Measurements from ENCODE around the gene TP53I3.

Gene TP53I3

DNA sequence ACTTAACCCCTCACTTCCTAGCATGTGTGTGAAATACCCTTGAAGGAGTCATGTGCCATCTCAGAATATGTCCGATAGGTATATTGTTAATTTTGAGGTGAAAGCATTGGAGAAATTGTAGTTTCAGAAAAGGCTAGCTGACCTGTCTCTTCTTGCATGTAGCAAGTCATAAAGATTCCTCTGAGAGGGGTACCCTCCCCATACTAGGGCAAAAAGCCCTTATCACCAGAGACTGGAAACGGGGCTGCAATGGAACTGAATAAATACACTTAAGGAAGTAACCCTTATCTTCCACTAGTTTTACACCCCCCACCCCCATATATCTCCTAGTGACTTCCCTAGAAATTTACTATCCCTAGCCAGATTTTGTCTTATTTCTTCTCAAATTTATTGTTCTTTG lies 6.8 kb downstream of the TP53I3 start:
- Histone ChIP-seq H3K27me3 (ENCODE audit: control insufficient read depth in 1 of 2, insufficient read depth in 2 of 2, low read length in 2 of 2) (no peaks in the 10 kb centered on the region), H3K4me1 (ENCODE audit: control insufficient read depth, insufficient read depth, low read length) (peaks cover 12% of the 10 kb centered on the region), H3K4me3 (ENCODE audit: low read length in 2 of 2) (peak overlapping the region; percentile 99 to 100), H3K9ac (ENCODE audit: low read length in 2 of 2) (peak overlapping the region; percentile 73 to 98), H3K36me3 (ENCODE audit: control insufficient read depth in 2 of 2, insufficient read depth in 2 of 2, low read length in 2 of 2) (peaks cover 12 to 19% of the 10 kb centered on the region in 2 donors), H3K27ac (ENCODE audit: low read length) (peak overlapping the region; percentile 92), H3K9me3 (ENCODE audit: control insufficient read depth in 2 of 2, low read length in 2 of 2) (no peaks in the 10 kb centered on the region)

DNA sequence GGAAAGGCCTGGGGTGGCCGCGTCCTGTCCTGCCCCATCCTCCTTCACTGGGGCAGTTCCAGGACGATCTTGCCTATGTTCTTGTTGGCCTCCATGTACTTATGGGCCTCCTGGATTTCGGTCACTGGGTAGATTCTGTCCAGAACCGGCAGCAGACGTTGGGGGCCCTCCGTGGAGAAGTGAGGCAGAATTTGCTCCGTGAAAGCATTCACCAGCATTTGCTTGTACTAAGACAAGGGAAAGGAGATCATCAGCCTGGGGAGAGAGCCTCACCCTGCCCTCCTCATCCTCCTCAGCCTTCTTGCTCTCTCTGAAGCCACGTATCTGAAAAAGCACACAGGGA lies 7.1 kb downstream of the TP53I3 start:
- Histone ChIP-seq H3K36me3 (ENCODE audit: control insufficient read depth in 2 of 2, insufficient read depth in 2 of 2, low read length in 2 of 2) (peaks cover 13 to 19% of the 10 kb centered on the region in 2 donors), H3K9me3 (ENCODE audit: control insufficient read depth in 2 of 2, low read length in 2 of 2) (no peaks in the 10 kb centered on the region), H3K4me3 (ENCODE audit: low read length in 2 of 2) (peak overlapping the region; percentile 99 to 100), H3K27me3 (ENCODE audit: control insufficient read depth in 1 of 2, insufficient read depth in 2 of 2, low read length in 2 of 2) (no peaks in the 10 kb centered on the region), H3K27ac (ENCODE audit: low read length) (peak overlapping the region; percentile 92), H3K4me1 (ENCODE audit: control insufficient read depth, insufficient read depth, low read length) (peaks cover 12% of the 10 kb centered on the region), H3K9ac (ENCODE audit: low read length in 2 of 2) (peak overlapping the region; percentile 73 to 98)

- Histone ChIP-seq H3K27ac (ENCODE audit: low read length) (peak overlapping the region; percentile 92), H3K9ac (ENCODE audit: low read length in 2 of 2) (peak overlapping the region; percentile 73 to 98), H3K4me1 (ENCODE audit: control insufficient read depth, insufficient read depth, low read length) (peaks cover 12% of the 10 kb centered on the region), H3K4me3 (ENCODE audit: low read length in 2 of 2) (peak overlapping the region; percentile 99 to 100), H3K9me3 (ENCODE audit: control insufficient read depth in 2 of 2, low read length in 2 of 2) (no peaks in the 10 kb centered on the region), H3K27me3 (ENCODE audit: control insufficient read depth in 1 of 2, insufficient read depth in 2 of 2, low read length in 2 of 2) (no peaks in the 10 kb centered on the region), H3K36me3 (ENCODE audit: control insufficient read depth in 2 of 2, insufficient read depth in 2 of 2, low read length in 2 of 2) (peaks cover 13 to 14% of the 10 kb centered on the region in 2 donors)
Observed at GRCh38 chr2:24076849-24077534, 7.6 kb downstream of the TP53I3 start.

- Histone ChIP-seq H3K9ac (ENCODE audit: low read length in 2 of 2) (peak within 1 kb of the TSS; percentile 91 to 98), H3K27ac (ENCODE audit: low read length) (peak within 1 kb of the TSS; percentile 92), H3K4me3 (ENCODE audit: low read length in 2 of 2) (peak within 1 kb of the TSS; percentile 99 to 100), H3K9me3 (ENCODE audit: control insufficient read depth in 2 of 2, low read length in 2 of 2) (no peaks in the 10 kb centered on the region), H3K27me3 (ENCODE audit: control insufficient read depth in 1 of 2, insufficient read depth in 2 of 2, low read length in 2 of 2) (no peaks in the 10 kb centered on the region), H3K4me1 (ENCODE audit: control insufficient read depth, insufficient read depth, low read length) (peaks cover 12% of the 10 kb centered on the region), H3K36me3 (ENCODE audit: control insufficient read depth in 2 of 2, insufficient read depth in 2 of 2, low read length in 2 of 2) (peaks cover 13% of the 10 kb centered on the region in 2 donors)
Observed at GRCh38 chr2:24075915-24076848, 8.5 kb downstream of the TP53I3 start, which contains the start of gene SF3B6. SF3B6 (minus strand) TSS chr2:24076326; CDS start chr2:24076229, 97 bp downstream.

DNA sequence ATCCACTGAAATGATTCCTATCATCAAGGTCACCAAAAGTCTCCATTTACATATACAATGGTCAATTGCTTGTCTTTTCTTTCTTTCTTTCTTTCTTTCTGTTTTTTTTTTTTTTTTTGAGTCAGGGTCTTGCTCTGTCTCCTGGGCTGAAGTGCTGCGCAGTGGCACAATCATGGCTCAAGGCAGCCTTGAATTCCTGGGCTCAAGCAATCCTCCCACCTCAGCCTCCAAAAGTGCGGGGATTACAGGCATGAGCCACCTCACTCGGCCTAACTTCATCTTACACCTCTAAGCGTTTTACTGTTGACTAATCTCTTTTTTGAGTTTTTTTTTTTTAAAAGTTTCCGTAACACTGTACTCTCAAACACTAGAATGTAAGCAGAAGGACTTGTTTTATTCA lies 9.4 kb downstream of the TP53I3 start:
- Histone ChIP-seq H3K27ac (ENCODE audit: low read length) (no peak overlapping the region), H3K9ac (ENCODE audit: low read length in 2 of 2) (peak overlapping the region in 1 of 2 donors; percentile 98), H3K9me3 (ENCODE audit: control insufficient read depth in 2 of 2, low read length in 2 of 2) (no peaks in the 10 kb centered on the region), H3K27me3 (ENCODE audit: control insufficient read depth in 1 of 2, insufficient read depth in 2 of 2, low read length in 2 of 2) (no peaks in the 10 kb centered on the region), H3K4me3 (ENCODE audit: low read length in 2 of 2) (peak overlapping the region; percentile 99 to 100), H3K4me1 (ENCODE audit: control insufficient read depth, insufficient read depth, low read length) (peaks cover 12% of the 10 kb centered on the region), H3K36me3 (ENCODE audit: control insufficient read depth in 2 of 2, insufficient read depth in 2 of 2, low read length in 2 of 2) (peaks cover 9 to 10% of the 10 kb centered on the region in 2 donors)

GRCh38 chr2:24073816-24074215 lies 10.8 kb downstream of the TP53I3 start:
- no peak overlapping the region for H3K4me3 ChIP-seq (ENCODE audit: low read length in 2 of 2)
- peaks cover 12% of the 10 kb centered on the region for H3K4me1 ChIP-seq (ENCODE audit: control insufficient read depth, insufficient read depth, low read length)
- no peak overlapping the region for H3K9ac ChIP-seq (ENCODE audit: low read length in 2 of 2)
- H3K36me3 ChIP-seq (ENCODE audit: control insufficient read depth in 2 of 2, insufficient read depth in 2 of 2, low read length in 2 of 2): peaks cover 14 to 16% of the 10 kb centered on the region in 2 donors
- H3K27me3 ChIP-seq (ENCODE audit: control insufficient read depth in 1 of 2, insufficient read depth in 2 of 2, low read length in 2 of 2): no peaks in the 10 kb centered on the region
- no peak overlapping the region for H3K27ac ChIP-seq (ENCODE audit: low read length)
- H3K9me3 ChIP-seq (ENCODE audit: control insufficient read depth in 2 of 2, low read length in 2 of 2): no peaks in the 10 kb centered on the region

DNA sequence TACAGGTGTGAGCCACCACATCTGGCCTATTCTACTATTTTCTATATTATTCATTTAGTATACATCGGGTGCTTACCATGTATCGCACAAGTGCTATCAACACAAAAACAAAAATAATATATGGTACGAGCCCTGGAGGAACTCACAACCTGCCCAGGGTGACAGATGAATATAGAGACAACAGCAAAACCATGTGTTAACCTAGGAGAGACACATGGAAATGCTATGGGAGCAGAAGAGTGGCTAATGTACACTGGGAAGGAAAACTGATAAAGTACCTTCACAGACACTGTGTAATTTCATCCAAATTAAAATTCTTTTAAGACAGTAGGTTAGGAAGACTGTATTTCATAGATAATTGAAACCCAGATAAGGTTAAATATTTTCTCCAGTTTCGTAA lies 12.4 kb downstream of the TP53I3 start:
- H3K9ac ChIP-seq (ENCODE audit: low read length in 2 of 2): no peak overlapping the region

GRCh38 chr2:24065341-24065740 lies 19.3 kb downstream of the TP53I3 start:
- no peaks in the 10 kb centered on the region for H3K4me1 ChIP-seq (ENCODE audit: control insufficient read depth, insufficient read depth, low read length)
- no peaks in the 10 kb centered on the region for H3K27me3 ChIP-seq (ENCODE audit: control insufficient read depth in 1 of 2, insufficient read depth in 2 of 2, low read length in 2 of 2)
- no peak overlapping the region for H3K27ac ChIP-seq (ENCODE audit: low read length)
- H3K36me3 ChIP-seq (ENCODE audit: control insufficient read depth in 2 of 2, insufficient read depth in 2 of 2, low read length in 2 of 2): peaks cover 13 to 27% of the 10 kb centered on the region in 2 donors
- H3K9me3 ChIP-seq (ENCODE audit: control insufficient read depth in 2 of 2, low read length in 2 of 2): no peaks in the 10 kb centered on the region
- no peak overlapping the region for H3K4me3 ChIP-seq (ENCODE audit: low read length in 2 of 2)
- H3K9ac ChIP-seq (ENCODE audit: low read length in 2 of 2): no peak overlapping the region

More for the DNA sequence above, 12.4 kb downstream of the TP53I3 start:
- peaks cover 18 to 26% of the 10 kb centered on the region in 2 donors for H3K36me3 ChIP-seq (ENCODE audit: control insufficient read depth in 2 of 2, insufficient read depth in 2 of 2, low read length in 2 of 2)
- H3K4me1 ChIP-seq (ENCODE audit: control insufficient read depth, insufficient read depth, low read length): peaks cover 5% of the 10 kb centered on the region
- H3K4me3 ChIP-seq (ENCODE audit: low read length in 2 of 2): no peak overlapping the region
- H3K27me3 ChIP-seq (ENCODE audit: control insufficient read depth in 1 of 2, insufficient read depth in 2 of 2, low read length in 2 of 2): no peaks in the 10 kb centered on the region
- no peak overlapping the region for H3K27ac ChIP-seq (ENCODE audit: low read length)
- no peaks in the 10 kb centered on the region for H3K9me3 ChIP-seq (ENCODE audit: control insufficient read depth in 2 of 2, low read length in 2 of 2)

GRCh38 chr2:24058564-24059271 lies 25.9 kb downstream of the TP53I3 start:
- Histone ChIP-seq H3K4me1 (ENCODE audit: control insufficient read depth, insufficient read depth, low read length) (no peaks in the 10 kb centered on the region), H3K9me3 (ENCODE audit: control insufficient read depth in 2 of 2, low read length in 2 of 2) (no peaks in the 10 kb centered on the region), H3K27me3 (ENCODE audit: control insufficient read depth in 1 of 2, insufficient read depth in 2 of 2, low read length in 2 of 2) (no peaks in the 10 kb centered on the region), H3K36me3 (ENCODE audit: control insufficient read depth in 2 of 2, insufficient read depth in 2 of 2, low read length in 2 of 2) (no peaks in the 10 kb centered on the region), H3K9ac (ENCODE audit: low read length in 2 of 2) (no peak overlapping the region), H3K4me3 (ENCODE audit: low read length in 2 of 2) (no peak overlapping the region), H3K27ac (ENCODE audit: low read length) (no peak overlapping the region)

GRCh38 chr2:24055750-24056149 lies 28.9 kb downstream of the TP53I3 start:
- no peaks in the 10 kb centered on the region for H3K4me1 ChIP-seq (ENCODE audit: control insufficient read depth, insufficient read depth, low read length)
- no peak overlapping the region for H3K4me3 ChIP-seq (ENCODE audit: low read length in 2 of 2)
- no peak overlapping the region for H3K27ac ChIP-seq (ENCODE audit: low read length)
- H3K9me3 ChIP-seq (ENCODE audit: control insufficient read depth in 2 of 2, low read length in 2 of 2): no peaks in the 10 kb centered on the region
- H3K9ac ChIP-seq (ENCODE audit: low read length in 2 of 2): no peak overlapping the region
- no peaks in the 10 kb centered on the region for H3K36me3 ChIP-seq (ENCODE audit: control insufficient read depth in 2 of 2, insufficient read depth in 2 of 2, low read length in 2 of 2)
- no peaks in the 10 kb centered on the region for H3K27me3 ChIP-seq (ENCODE audit: control insufficient read depth in 1 of 2, insufficient read depth in 2 of 2, low read length in 2 of 2)

Data from stomach smooth muscle (tissue), 2 donors.